Dedifferentiated amniotic fluid mesenchymal stem cell (primary cell): ENCODE data around the gene UBXN7.
A peak's percentile ranks its signal among the peaks of the same experiment; 100 is the strongest.
"Not testable (repeated sequence)": the region's sequence is repeated elsewhere in the genome, so short reads cannot be mapped to it uniquely, and the experiment has no call there.

Experiments
- DNase-seq: peaks from one replicate; pipeline ENCODE4 v3.0.0-alpha.2; 2016; ENCODE audit errors: extremely low spot score

UBXN7 gene

DNA sequence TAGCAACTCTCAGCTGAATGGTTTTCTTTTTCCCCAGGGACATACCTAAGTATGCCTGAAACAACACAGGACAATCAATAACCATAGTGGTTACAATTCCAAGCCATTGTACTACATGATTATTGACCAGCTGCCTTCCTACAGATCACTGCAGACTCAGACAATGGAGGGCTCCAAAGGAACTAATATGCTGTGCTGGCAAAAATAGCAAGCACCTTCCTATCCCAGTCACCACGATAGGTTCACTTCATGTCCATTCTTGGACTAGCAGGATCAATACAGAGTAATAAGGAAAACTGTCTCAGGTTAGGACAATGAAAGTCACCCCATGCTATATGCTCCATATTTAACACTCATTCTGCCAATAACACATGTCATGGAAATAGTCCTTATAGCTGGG is 76.6 kb downstream of the UBXN7 start:
- no peak for DNase-seq

- DNase-seq: no peak
These were observed 78.1 kb downstream of the UBXN7 start for GRCh38 chr3:196354132-196354531.

GRCh38 chr3:196351541-196351940 is 80.7 kb downstream of the UBXN7 start:
- no peak for DNase-seq

DNA sequence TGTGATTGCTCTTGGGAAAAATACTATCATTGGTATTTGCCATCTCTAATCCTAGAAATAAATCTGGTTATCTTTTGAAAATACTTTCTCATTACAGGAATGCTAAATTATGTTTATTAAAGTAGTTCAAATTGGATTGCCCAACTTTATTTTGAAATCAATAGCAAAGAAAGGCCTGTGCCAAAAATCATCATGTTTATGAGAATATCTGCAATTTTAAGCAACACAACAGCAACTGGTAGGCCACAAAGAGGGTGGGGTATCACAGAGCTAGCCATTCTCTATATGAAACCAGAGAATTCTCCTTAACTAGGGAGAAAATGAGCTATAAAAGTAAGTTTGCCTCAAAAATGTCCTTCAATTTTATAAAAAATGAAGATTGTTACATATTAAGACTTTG is 82.2 kb downstream of the UBXN7 start:
- DNase-seq: no peak

DNA sequence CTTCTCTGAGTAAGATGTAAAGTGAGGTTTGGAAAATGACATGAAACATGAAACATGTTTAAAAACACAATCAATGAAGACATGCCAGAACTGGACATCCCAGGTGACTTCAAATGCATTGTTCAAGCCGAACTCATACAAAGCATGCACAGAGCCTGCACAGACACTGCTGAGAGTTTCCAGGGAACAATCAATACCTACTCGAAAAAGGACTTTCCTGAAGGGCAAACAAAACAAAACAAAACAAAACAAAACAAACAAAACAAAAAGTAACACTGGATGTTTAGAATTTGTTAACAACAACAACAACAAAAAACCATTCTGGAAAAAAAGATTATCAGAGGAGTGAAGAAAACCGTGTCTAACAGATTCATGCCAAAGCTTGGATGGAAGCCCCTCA is 83.5 kb downstream of the UBXN7 start:
- DNase-seq: no peak

DNA sequence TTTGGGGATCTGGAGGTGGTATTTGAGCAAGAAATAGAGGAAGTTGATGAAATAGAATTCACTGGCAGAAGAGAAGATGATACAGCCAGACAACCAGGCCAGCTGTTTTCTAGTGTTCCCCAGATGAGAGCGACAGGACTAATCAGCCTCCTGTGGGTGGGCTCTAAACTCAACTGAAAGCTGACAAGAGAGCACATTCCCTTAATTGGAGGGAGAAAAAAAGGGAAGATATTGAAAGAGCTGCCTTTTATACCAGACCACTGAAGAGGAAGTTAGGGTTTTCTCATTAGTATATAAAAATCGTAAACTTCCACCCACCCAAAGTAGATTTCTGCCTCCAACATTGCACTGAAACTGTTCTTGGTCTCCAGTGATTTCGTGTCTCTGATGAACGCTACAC is 87.6 kb downstream of the UBXN7 start:
- DNase-seq: no peak

GRCh38 chr3:196343917-196344316 is 88.3 kb downstream of the UBXN7 start:
- DNase-seq: not testable (repeated sequence)

- no peak for DNase-seq
These were observed 91.1 kb downstream of the UBXN7 start for GRCh38 chr3:196341137-196341536.

- no peak for DNase-seq
These were observed 91.8 kb downstream of the UBXN7 start for GRCh38 chr3:196340466-196340865.

DNA sequence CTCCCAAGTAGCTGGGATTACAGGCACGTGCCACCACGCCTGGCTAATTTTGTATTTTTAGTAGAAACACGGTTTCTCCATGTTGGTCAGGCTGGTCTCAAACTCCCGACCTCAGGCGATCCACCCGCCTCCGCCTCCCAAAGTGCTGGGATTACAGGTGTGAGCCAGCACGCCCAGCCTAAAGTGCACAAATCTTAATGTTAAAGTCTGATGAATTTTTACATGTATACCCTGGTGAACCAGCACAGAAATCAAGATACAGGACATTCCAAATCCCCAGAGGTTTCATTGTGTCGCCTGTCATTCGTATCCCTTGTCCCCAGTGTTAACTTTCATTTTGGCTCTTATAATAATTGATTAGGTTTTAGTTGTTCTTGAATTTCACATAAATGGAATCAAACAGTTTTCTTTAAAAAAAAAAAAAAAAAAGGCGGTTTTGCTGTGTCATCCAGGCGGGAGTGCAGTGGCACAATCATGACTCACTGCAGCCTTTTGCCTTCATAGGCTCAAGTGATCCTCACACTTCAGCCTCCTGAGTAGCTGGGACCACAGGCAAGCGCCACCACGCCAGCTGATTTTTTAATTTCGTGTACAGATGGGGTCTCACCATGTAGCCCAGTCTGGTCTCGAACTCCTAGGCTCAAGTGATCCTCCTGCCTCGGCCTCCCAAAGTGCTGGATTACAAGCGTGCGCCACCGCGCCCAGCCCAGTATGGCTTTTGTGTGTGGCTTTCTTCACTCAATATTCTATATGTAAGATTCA is 92.6 kb downstream of the UBXN7 start:
- DNase-seq: no peak

- DNase-seq: no peak
These were observed 93.2 kb downstream of the UBXN7 start for GRCh38 chr3:196339044-196339443.

DNA sequence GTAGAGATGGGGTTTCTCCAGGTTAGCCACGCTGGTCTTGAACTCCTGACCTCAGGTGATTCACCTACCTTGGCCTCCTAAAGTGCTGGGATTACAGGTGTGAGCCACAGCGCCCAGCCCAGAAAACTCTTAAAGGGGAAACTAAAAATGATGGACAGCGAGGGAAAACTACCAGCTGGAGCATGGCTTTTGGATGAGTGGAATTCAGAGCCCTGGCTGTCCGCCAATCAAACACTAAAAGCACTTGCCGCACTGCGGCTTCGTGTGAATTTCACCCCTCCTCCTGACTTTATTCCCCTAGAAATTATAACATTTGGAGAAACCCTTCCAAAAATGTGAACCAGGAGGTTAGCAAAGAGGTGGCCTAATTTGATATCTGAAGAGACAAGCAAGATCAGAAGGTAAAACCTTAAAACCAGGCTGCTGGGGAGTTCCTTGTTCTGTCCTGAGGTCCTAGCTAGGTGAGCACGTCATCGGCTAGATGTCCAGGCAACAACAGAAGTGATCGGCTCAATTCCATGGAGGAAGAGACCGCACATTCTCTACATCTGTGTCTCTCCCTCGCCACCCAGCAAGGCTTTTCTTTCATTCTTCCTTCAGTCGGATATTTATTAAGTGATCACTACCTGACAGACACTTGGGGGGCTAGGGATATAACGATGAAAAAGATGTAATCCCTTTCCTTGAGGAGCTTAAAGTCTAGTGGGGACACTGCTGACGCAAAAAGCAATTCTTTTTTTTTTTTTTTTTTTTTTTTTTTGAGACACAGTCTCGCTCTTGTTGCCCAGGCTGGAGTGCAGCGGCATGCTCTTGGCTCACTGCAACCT is 95.7 kb downstream of the UBXN7 start:
- DNase-seq: no peak

DNA sequence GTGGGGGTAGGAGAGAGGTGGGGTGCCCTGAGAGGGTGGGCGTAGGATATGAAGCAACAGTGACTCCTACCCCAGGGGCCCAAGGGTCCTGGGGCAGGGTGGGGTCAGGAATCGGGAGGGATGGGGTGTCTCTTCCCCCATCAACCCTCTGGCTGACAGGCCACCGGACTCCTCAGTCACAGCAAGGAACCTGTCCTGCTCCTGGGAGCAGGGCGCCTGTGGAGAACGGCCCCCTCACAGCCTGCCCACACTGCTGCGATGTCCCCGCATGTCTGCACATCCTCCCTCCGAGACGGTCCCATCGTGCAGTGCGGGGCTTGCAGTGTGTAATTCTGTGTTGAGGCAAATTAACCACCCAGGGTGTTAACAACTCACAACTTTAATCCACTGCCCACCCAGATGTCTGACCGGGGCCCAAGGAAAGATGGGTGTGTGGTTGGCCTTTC is 96.7 kb downstream of the UBXN7 start:
- no peak for DNase-seq

- no peak for DNase-seq
These were observed 97.2 kb downstream of the UBXN7 start for GRCh38 chr3:196334982-196335381.

DNA sequence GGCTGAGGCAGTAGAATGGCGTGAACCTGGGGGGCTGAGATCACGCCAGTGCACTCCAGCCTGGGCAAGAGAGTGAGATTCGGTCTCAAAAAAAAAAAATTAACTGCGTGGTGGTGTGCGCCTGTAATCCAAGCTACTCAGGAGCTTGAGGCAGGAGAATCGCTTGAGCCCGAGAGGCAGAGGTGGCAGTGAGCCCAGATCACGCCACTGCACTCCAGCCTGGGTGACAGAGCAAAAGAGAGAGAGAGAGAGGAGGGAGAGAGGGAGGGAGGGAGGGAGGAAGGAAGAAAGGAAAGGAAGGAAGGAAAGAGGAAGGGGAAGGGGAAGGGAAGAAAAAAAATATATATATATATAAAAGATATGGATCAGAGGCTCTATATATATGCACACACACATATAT is 100.1 kb downstream of the UBXN7 start:
- no peak for DNase-seq

- no peak for DNase-seq
These were observed 104.8 kb downstream of the UBXN7 start for GRCh38 chr3:196327405-196327804.

- no peak for DNase-seq
These were observed 105.3 kb downstream of the UBXN7 start for GRCh38 chr3:196326936-196327335.

- no peak for DNase-seq
These were observed 108.5 kb downstream of the UBXN7 start for GRCh38 chr3:196323691-196324090.

GRCh38 chr3:196323016-196323415 is 109.2 kb downstream of the UBXN7 start:
- no peak for DNase-seq

GRCh38 chr3:196321162-196321561 is 111.1 kb downstream of the UBXN7 start:
- DNase-seq: no peak

DNA sequence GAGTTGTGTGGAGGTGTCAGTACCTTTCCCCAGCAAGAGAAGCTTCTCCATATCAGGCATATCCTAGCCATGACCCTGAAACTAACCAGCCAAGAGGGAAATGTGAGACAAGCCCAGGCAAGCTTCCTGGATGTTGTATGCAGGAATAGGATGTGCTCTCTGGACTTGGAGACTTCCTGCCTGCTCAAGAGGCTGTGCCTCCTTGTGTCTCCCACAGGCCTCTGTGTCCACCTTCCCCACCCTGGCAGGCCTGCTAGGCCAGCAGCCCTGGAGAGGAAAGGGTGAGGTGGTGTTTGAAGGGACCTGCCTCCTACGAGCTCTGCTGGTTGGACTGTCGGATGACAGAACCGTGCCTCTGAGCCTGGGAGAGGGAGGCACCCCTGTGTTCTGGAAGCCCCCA is 112.1 kb downstream of the UBXN7 start:
- no peak for DNase-seq

DNA sequence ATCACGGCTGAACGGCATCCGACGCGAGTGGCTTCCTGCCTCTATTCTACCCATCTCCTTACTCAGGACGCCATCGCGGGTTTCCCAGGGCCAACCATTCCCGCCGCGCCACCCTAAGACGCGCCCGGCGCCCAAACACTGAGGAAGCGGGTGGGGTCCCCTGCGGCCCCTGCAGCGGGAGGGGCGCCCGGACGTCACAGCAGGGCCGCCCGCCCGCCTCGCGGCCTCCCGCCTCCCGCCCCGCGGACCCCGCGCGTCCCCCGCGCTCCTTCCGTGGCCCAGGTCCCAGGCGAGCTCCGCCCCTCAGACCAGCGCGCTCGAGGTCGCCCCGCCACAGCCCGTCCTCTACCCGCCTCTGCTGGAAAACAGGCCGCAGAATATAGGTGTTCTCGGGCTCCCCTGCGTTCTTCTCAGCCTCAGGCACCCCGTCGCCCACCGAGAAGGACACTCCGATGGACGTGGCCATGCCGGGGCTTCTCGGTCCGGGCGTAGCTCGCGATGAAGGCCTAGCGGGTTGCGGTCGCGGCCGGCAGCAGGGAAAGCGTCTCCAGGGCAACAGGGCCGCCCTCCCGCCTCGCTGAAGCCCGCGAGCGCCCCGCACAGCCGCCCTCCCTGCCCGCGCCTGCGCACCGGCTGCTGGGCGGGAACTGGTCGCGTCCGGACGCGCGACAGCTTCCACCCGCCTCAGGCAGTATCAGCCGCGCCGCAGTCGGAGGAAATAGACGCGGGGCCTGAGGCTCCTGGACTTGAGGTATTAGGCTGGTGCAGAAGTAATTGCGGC is 114.3 kb downstream of the UBXN7 start, which contains the start of gene DYNLT2B:
TSS of gene DYNLT2B (minus strand) at position 554 of the 781 bp plus-strand sequence. CDS start at position 466, 88 bp downstream.
- peak; percentile 83 for DNase-seq
